Neural cell (in vitro differentiated cells): ENCODE results near the gene VPS37C. TPM values are rescaled to one million over a fixed set of nuclear protein-coding genes. Genes with fewer than 3 reads are reported as not detected.

ENCODE experiments used
- H2AFZ ChIP-seq: fragments of 200-600, 300-800 bp; sonication (generic), shearing (Covaris generic); 2 replicates; pipeline ENCODE4 v1.6.0; 2014; ENCODE audit warnings: low read depth, mild to moderate bottlenecking, antibody characterized with exemption, low read length, moderate library complexity
- H3F3A ChIP-seq: fragments of 200-600 bp; shearing (Covaris generic); 2 replicates; pipeline ENCODE4 v1.6.1; 2016; ENCODE audit warnings: mild to moderate bottlenecking, moderate library complexity, mixed read lengths, antibody characterized with exemption, low read length; ENCODE audit not compliant: insufficient read depth, poor library complexity, severe bottlenecking
- H3K27ac ChIP-seq: fragments of 200-600, 300-800 bp; sonication (generic), shearing (Covaris generic); 2 replicates; pipeline ENCODE4 v1.5.1; 2014; ENCODE audit warnings: mild to moderate bottlenecking, low read length, moderate library complexity
- H3K27me3 ChIP-seq: fragments of 300-800, 200-600 bp; sonication (generic), shearing (Covaris generic); 2 replicates; pipeline ENCODE4 v1.6.0; 2014; ENCODE audit warnings: mild to moderate bottlenecking, low read depth, low read length, moderate library complexity; ENCODE audit not compliant: insufficient read depth
- H3K36me3 ChIP-seq: fragments of 300-800, 200-600 bp; sonication (generic), shearing (Covaris generic); 2 replicates; pipeline ENCODE4 v1.5.1; 2014; ENCODE audit warnings: mild to moderate bottlenecking, antibody characterized with exemption, low read length, moderate library complexity; ENCODE audit not compliant: insufficient read depth
- H3K4me2 ChIP-seq: fragments of 300-800, 200-600 bp; sonication (generic), shearing (Covaris generic); 2 replicates; pipeline ENCODE4 v1.6.0; 2014; ENCODE audit warnings: mild to moderate bottlenecking, low read length
- H3K4me3 ChIP-seq: fragments of 300-800, 200-600 bp; sonication (generic), shearing (Covaris generic); 2 replicates; pipeline ENCODE4 v1.5.1; 2014; ENCODE audit warnings: mild to moderate bottlenecking, low read length, moderate library complexity
- H3K79me2 ChIP-seq: fragments of 200-600 bp; shearing (Covaris generic); replicated peaks from 2 replicates; pipeline ENCODE4 v1.6.0; 2014; ENCODE audit warnings: mild to moderate bottlenecking, low read length, moderate library complexity; ENCODE audit not compliant: insufficient read depth
- H3K9ac ChIP-seq: fragments of 300-800, 200-600 bp; sonication (generic), shearing (Covaris generic); 2 replicates; pipeline ENCODE4 v1.6.1; 2016; ENCODE audit warnings: mild to moderate bottlenecking, low read length, mixed read lengths
- H3K9me2 ChIP-seq: fragments of 200-600 bp; shearing (Covaris generic); 2 replicates; pipeline ENCODE4 v1.6.1; 2016; ENCODE audit warnings: mild to moderate bottlenecking, low read length, mixed read lengths; ENCODE audit not compliant: insufficient read depth
- H3K9me3 ChIP-seq: fragments of 200-600, 300-800 bp; sonication (generic), shearing (Covaris generic); 2 replicates; pipeline ENCODE4 v1.6.1; 2016; ENCODE audit warnings: mild to moderate bottlenecking, mixed run types, low read length, moderate library complexity, mixed read lengths
- H4K20me1 ChIP-seq: fragments of 200-600 bp; shearing (Covaris generic); 2 replicates; pipeline ENCODE4 v1.6.1; 2016; ENCODE audit warnings: mild to moderate bottlenecking, mixed run types; ENCODE audit not compliant: insufficient read depth
- CTCF ChIP-seq: fragments of 450-650 bp; IDR thresholded peaks from 2 replicates; pipeline ENCODE4 v1.5.1; 2014; ENCODE audit warnings: antibody characterized with exemption, mild to moderate bottlenecking, moderate library complexity; ENCODE audit not compliant: poor library complexity, severe bottlenecking
- EP300 ChIP-seq: fragments of 450-650 bp; conservative IDR thresholded peaks from 2 replicates; pipeline ENCODE4 v1.6.1; 2014; ENCODE audit warnings: antibody characterized with exemption, mild to moderate bottlenecking, moderate library complexity; ENCODE audit not compliant: poor library complexity, severe bottlenecking
- EZH2 ChIP-seq: fragments of 200-600, 300-800 bp; shearing (Covaris generic), sonication (generic); IDR thresholded peaks from 2 replicates; pipeline ENCODE4 v1.6.1; 2014; ENCODE audit warnings: antibody characterized with exemption, low read length, borderline replicate concordance, mild to moderate bottlenecking; ENCODE audit not compliant: insufficient read depth, poor library complexity, severe bottlenecking
- MXI1 ChIP-seq: fragments of 450-650 bp; conservative IDR thresholded peaks from 2 replicates; pipeline ENCODE4 v1.6.1; 2014; ENCODE audit warnings: antibody characterized with exemption, mild to moderate bottlenecking; ENCODE audit not compliant: poor library complexity, severe bottlenecking
- POLR2AphosphoS5 ChIP-seq: IDR thresholded peaks from 2 replicates; pipeline ENCODE4 v1.6.1; 2012
- RAD21 ChIP-seq: fragments of 450-650 bp; conservative IDR thresholded peaks from 2 replicates; pipeline ENCODE4 v1.6.1; 2014; ENCODE audit warnings: antibody characterized with exemption, mild to moderate bottlenecking, moderate library complexity
- REST ChIP-seq: IDR thresholded peaks from 2 replicates; pipeline ENCODE4 v1.6.1; 2012; ENCODE audit warnings: borderline replicate concordance
- SMC3 ChIP-seq: fragments of 450-650 bp; conservative IDR thresholded peaks from 2 replicates; pipeline ENCODE4 v1.6.1; 2014; ENCODE audit warnings: antibody characterized with exemption, mild to moderate bottlenecking, moderate library complexity; ENCODE audit not compliant: poor library complexity
- TAF1 ChIP-seq: IDR thresholded peaks from 2 replicates; pipeline ENCODE4 v1.6.1; 2012; ENCODE audit warnings: low read depth
- polyA plus RNA-seq: library from polyadenylated mRNA; depleted of rRNA; stranded (reverse); fragments of >200 nt; gene quantifications from 2 replicates; pipeline ENCODE4 v1.2.3, GENCODE V29; 2014

VPS37C gene
- polyA plus RNA-seq, 1 donor from 2014 or later = 7.3 TPM

GRCh38 chr11:61089806-61090491, 71.3 kb downstream of the VPS37C start:
- no peaks in the 10 kb centered on the region for H3K27me3 ChIP-seq
- H3F3A ChIP-seq = no peaks in the 10 kb centered on the region
- no peak for TF ChIP-seq POLR2AphosphoS5
- no peak for TF ChIP-seq EP300
- no peak for TF ChIP-seq MXI1
- no peak for TF ChIP-seq RAD21
- TF ChIP-seq SMC3 = no peak
- no peak for TF ChIP-seq CTCF
- no peak for TF ChIP-seq TAF1
- no peak for TF ChIP-seq EZH2
- TF ChIP-seq REST = no peak
- H3K27ac ChIP-seq = no peak overlapping the region
- H3K9me3 ChIP-seq = no peaks in the 10 kb centered on the region
- H3K4me2 ChIP-seq = no peak overlapping the region
- H4K20me1 ChIP-seq = no peaks in the 10 kb centered on the region
- H2AFZ ChIP-seq = no peak overlapping the region
- H3K9ac ChIP-seq = no peak overlapping the region
- H3K36me3 ChIP-seq = no peaks in the 10 kb centered on the region
- no peaks in the 10 kb centered on the region for H3K9me2 ChIP-seq
- H3K79me2 ChIP-seq = no peaks in the 10 kb centered on the region
- no peak overlapping the region for H3K4me3 ChIP-seq

- no peaks in the 10 kb centered on the region for H3K9me2 ChIP-seq
These were observed 73.7 kb downstream of the VPS37C start for GRCh38 chr11:61087426-61088119.

More at GRCh38 chr11:61087426-61088119, 73.7 kb downstream of the VPS37C start:
- Histone ChIP-seq H3F3A (no peaks in the 10 kb centered on the region), H4K20me1 (no peaks in the 10 kb centered on the region), H3K79me2 (no peaks in the 10 kb centered on the region), H3K9ac (no peak overlapping the region), H3K27ac (no peak overlapping the region), H3K27me3 (no peaks in the 10 kb centered on the region), H3K4me2 (no peak overlapping the region), H3K9me3 (no peaks in the 10 kb centered on the region), H3K36me3 (no peaks in the 10 kb centered on the region), H2AFZ (no peak overlapping the region), H3K4me3 (no peak overlapping the region)
- TF ChIP-seq CTCF (no peak), REST (no peak), TAF1 (no peak), POLR2AphosphoS5 (no peak), SMC3 (no peak), RAD21 (no peak)
